ENCODE results near the gene MRGPRD. TPM values are rescaled to one million over a fixed set of nuclear protein-coding genes. Genes with fewer than 3 reads are reported as not detected.

MRGPRD gene
- total and polyA plus RNA-seq, 2 experiments from 2014 or later = not detected

DNA sequence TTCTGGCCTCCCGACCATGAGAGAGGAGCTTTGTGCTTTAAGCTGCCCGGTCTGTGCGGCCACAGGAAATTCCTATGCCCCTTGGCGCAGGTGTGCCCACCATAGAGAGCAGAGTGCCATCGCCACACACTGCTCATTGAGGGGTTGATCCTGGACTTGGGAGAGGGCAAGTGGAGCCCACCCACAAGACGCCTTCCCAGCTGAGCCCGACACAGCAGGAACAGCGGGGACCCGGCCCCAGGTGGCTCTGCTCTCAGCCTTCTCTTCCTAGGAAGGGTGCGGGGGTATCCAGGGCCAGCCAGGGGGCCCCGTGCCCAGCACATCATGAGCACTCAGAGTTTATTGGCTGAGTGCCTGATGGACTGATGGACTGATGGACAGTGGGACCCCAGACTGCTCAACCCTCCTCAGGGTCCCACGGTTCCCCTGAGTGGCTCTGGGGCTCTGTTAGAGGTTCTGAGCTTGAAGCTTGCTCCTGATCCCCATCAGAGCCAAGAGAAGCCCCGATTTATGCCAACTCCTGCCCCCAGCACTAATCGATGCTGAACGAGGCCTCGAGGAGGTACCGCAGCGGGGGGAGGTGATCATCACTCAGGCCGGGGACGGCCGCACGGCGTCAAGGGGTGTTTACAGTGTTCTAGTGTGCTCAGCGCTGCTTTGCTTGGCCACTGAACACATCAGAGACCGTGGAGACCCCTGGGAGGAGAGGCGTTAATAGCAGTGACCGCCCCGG, 13.5 kb upstream of the MRGPRD start:
- Histone ChIP-seq H3K27ac (ENCODE audit: low read depth) (no peak overlapping the region), H3K4me3 (no peak overlapping the region), H3K4me2 (no peak overlapping the region), H3K9me2 (ENCODE audit: insufficient read depth) (no peaks in the 10 kb centered on the region), H3K27me3 (ENCODE audit: insufficient read depth) (no peaks in the 10 kb centered on the region), H4K20me1 (replicated peaks; ENCODE audit: insufficient read depth) (no peaks in the 10 kb centered on the region), H3K79me2 (replicated peaks; ENCODE audit: insufficient read depth) (no peaks in the 10 kb centered on the region), H3K36me3 (ENCODE audit: insufficient read depth) (no peaks in the 10 kb centered on the region), H2AFZ (no peak overlapping the region), H3F3A (replicated peaks; ENCODE audit: low read depth) (no peaks in the 10 kb centered on the region), H3K4me1 (ENCODE audit: insufficient read depth) (no peaks in the 10 kb centered on the region)
- no peak for DNase-seq (ENCODE audit: low spot score)
- no peak for ATAC-seq
- H3K4me3 Mint-ChIP-seq = no peak overlapping the region
- H3K27me3 Mint-ChIP-seq (ENCODE audit: insufficient read depth, low read depth, poor library complexity) = peaks cover 8% of the 10 kb centered on the region
- H3K9me3 Mint-ChIP-seq = no peaks in the 10 kb centered on the region
- H3K36me3 Mint-ChIP-seq (ENCODE audit: low read depth) = no peaks in the 10 kb centered on the region
- H3K4me1 Mint-ChIP-seq = peaks cover 5% of the 10 kb centered on the region; the same call in 2 of the 3 replicates
- TF ChIP-seq, protein P1, sequence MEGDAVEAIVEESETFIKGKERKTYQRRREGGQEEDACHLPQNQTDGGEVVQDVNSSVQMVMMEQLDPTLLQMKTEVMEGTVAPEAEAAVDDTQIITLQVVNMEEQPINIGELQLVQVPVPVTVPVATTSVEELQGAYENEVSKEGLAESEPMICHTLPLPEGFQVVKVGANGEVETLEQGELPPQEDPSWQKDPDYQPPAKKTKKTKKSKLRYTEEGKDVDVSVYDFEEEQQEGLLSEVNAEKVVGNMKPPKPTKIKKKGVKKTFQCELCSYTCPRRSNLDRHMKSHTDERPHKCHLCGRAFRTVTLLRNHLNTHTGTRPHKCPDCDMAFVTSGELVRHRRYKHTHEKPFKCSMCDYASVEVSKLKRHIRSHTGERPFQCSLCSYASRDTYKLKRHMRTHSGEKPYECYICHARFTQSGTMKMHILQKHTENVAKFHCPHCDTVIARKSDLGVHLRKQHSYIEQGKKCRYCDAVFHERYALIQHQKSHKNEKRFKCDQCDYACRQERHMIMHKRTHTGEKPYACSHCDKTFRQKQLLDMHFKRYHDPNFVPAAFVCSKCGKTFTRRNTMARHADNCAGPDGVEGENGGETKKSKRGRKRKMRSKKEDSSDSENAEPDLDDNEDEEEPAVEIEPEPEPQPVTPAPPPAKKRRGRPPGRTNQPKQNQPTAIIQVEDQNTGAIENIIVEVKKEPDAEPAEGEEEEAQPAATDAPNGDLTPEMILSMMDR (conservative IDR thresholded peaks at IDR 0.05; ENCODE audit: low read depth in 2 of 2) = no peak
- TF ChIP-seq EZH2phosphoT487 (IDR thresholded peaks at IDR 0.05; ENCODE audit: unreplicated experiment) (no peak), ZNF331 (CRISPR knock-in tag; IDR thresholded peaks at IDR 0.05; ENCODE audit: low read depth) (no peak), NANOG (IDR thresholded peaks at IDR 0.05; ENCODE audit: borderline replicate concordance) (no peak), POLR2AphosphoS5 (IDR thresholded peaks at IDR 0.05; ENCODE audit: low read depth) (no peak)
- TF ChIP-seq, protein P2, sequence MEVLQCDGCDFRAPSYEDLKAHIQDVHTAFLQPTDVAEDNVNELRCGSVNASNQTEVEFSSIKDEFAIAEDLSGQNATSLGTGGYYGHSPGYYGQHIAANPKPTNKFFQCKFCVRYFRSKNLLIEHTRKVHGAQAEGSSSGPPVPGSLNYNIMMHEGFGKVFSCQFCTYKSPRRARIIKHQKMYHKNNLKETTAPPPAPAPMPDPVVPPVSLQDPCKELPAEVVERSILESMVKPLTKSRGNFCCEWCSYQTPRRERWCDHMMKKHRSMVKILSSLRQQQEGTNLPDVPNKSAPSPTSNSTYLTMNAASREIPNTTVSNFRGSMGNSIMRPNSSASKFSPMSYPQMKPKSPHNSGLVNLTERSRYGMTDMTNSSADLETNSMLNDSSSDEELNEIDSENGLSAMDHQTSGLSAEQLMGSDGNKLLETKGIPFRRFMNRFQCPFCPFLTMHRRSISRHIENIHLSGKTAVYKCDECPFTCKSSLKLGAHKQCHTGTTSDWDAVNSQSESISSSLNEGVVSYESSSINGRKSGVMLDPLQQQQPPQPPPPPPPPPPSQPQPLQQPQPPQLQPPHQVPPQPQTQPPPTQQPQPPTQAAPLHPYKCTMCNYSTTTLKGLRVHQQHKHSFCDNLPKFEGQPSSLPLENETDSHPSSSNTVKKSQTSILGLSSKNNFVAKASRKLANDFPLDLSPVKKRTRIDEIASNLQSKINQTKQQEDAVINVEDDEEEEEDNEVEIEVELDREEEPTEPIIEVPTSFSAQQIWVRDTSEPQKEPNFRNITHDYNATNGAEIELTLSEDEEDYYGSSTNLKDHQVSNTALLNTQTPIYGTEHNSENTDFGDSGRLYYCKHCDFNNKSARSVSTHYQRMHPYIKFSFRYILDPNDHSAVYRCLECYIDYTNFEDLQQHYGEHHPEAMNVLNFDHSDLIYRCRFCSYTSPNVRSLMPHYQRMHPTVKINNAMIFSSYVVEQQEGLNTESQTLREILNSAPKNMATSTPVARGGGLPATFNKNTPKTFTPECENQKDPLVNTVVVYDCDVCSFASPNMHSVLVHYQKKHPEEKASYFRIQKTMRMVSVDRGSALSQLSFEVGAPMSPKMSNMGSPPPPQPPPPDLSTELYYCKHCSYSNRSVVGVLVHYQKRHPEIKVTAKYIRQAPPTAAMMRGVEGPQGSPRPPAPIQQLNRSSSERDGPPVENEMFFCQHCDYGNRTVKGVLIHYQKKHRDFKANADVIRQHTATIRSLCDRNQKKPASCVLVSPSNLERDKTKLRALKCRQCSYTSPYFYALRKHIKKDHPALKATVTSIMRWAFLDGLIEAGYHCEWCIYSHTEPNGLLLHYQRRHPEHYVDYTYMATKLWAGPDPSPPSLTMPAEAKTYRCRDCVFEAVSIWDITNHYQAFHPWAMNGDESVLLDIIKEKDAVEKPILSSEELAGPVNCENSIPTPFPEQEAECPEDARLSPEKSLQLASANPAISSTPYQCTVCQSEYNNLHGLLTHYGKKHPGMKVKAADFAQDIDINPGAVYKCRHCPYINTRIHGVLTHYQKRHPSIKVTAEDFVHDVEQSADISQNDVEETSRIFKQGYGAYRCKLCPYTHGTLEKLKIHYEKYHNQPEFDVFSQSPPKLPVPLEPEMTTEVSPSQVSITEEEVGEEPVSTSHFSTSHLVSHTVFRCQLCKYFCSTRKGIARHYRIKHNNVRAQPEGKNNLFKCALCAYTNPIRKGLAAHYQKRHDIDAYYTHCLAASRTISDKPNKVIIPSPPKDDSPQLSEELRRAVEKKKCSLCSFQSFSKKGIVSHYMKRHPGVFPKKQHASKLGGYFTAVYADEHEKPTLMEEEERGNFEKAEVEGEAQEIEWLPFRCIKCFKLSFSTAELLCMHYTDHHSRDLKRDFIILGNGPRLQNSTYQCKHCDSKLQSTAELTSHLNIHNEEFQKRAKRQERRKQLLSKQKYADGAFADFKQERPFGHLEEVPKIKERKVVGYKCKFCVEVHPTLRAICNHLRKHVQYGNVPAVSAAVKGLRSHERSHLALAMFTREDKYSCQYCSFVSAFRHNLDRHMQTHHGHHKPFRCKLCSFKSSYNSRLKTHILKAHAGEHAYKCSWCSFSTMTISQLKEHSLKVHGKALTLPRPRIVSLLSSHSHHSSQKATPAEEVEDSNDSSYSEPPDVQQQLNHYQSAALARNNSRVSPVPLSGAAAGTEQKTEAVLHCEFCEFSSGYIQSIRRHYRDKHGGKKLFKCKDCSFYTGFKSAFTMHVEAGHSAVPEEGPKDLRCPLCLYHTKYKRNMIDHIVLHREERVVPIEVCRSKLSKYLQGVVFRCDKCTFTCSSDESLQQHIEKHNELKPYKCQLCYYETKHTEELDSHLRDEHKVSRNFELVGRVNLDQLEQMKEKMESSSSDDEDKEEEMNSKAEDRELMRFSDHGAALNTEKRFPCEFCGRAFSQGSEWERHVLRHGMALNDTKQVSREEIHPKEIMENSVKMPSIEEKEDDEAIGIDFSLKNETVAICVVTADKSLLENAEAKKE (CRISPR knock-in tag; IDR thresholded peaks at IDR 0.05) = no peak
- TF ChIP-seq, protein P3, sequence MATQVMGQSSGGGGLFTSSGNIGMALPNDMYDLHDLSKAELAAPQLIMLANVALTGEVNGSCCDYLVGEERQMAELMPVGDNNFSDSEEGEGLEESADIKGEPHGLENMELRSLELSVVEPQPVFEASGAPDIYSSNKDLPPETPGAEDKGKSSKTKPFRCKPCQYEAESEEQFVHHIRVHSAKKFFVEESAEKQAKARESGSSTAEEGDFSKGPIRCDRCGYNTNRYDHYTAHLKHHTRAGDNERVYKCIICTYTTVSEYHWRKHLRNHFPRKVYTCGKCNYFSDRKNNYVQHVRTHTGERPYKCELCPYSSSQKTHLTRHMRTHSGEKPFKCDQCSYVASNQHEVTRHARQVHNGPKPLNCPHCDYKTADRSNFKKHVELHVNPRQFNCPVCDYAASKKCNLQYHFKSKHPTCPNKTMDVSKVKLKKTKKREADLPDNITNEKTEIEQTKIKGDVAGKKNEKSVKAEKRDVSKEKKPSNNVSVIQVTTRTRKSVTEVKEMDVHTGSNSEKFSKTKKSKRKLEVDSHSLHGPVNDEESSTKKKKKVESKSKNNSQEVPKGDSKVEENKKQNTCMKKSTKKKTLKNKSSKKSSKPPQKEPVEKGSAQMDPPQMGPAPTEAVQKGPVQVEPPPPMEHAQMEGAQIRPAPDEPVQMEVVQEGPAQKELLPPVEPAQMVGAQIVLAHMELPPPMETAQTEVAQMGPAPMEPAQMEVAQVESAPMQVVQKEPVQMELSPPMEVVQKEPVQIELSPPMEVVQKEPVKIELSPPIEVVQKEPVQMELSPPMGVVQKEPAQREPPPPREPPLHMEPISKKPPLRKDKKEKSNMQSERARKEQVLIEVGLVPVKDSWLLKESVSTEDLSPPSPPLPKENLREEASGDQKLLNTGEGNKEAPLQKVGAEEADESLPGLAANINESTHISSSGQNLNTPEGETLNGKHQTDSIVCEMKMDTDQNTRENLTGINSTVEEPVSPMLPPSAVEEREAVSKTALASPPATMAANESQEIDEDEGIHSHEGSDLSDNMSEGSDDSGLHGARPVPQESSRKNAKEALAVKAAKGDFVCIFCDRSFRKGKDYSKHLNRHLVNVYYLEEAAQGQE (IDR thresholded peaks at IDR 0.05; ENCODE audit: unreplicated experiment) = no peak
- TF ChIP-seq, protein P4, sequence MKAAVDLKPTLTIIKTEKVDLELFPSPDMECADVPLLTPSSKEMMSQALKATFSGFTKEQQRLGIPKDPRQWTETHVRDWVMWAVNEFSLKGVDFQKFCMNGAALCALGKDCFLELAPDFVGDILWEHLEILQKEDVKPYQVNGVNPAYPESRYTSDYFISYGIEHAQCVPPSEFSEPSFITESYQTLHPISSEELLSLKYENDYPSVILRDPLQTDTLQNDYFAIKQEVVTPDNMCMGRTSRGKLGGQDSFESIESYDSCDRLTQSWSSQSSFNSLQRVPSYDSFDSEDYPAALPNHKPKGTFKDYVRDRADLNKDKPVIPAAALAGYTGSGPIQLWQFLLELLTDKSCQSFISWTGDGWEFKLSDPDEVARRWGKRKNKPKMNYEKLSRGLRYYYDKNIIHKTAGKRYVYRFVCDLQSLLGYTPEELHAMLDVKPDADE (IDR thresholded peaks at IDR 0.05) = no peak
- no peak overlapping the region for H3K27ac Mint-ChIP-seq

Measured in GM23338 (cell line).